Measurements from ENCODE around the gene FSD1L.

- TF ChIP-seq EZH2phosphoT487 (IDR thresholded peaks at IDR 0.05; ENCODE audit: unreplicated experiment) (no peak), JUNB (IDR thresholded peaks at IDR 0.05; ENCODE audit: unreplicated experiment) (no peak), CTCF (conservative IDR thresholded peaks at IDR 0.05; ENCODE audit: low read depth in 2 of 2) (no peak), POLR2AphosphoS5 (IDR thresholded peaks at IDR 0.05; ENCODE audit: low read depth) (no peak), REST (IDR thresholded peaks at IDR 0.05; ENCODE audit: unreplicated experiment) (no peak), EZH2 (IDR thresholded peaks at IDR 0.05; ENCODE audit: low read depth, unreplicated experiment) (no peak), ZNF114 (CRISPR knock-in tag; IDR thresholded peaks at IDR 0.05) (no peak), CREB1 (CRISPR knock-in tag; IDR thresholded peaks at IDR 0.05; ENCODE audit: low read depth) (no peak), NANOG (IDR thresholded peaks at IDR 0.05; ENCODE audit: borderline replicate concordance) (no peak), ZNF462 (CRISPR knock-in tag; IDR thresholded peaks at IDR 0.05) (no peak), STAT1 (IDR thresholded peaks at IDR 0.05; ENCODE audit: unreplicated experiment) (no peak)
Measured at GRCh38 chr9:105449081-105449480, 1.2 kb downstream of the FSD1L start.
